Ovary (tissue), 3 donors: ENCODE results near the gene FAM180A.

Experiments used
- CTCF ChIP-seq, 3 donors: fragments of 450-650 bp in 2 of 3; fragments of 200-600 bp in 1 of 3; IDR thresholded peaks; one replicate each; pipeline versions ENCODE4 v1.5.1 to v1.8.0; 2016 to 2022; ENCODE audit warnings: antibody characterized with exemption in 3 of 3, mild to moderate bottlenecking in 1 of 3
- POLR2A ChIP-seq: fragments of 450-650 bp; IDR thresholded peaks from one replicate; pipeline ENCODE4 v1.6.1; 2017; ENCODE audit warnings: antibody characterized with exemption, mild to moderate bottlenecking, moderate library complexity
- donor health status: DM: no; HTN: no; CAD: no.

GRCh38 chr7:135736586-135737305 lies 11.9 kb downstream of the FAM180A start:
- TF ChIP-seq CTCF (IDR thresholded peaks at IDR 0.05) (no peak), POLR2A (no peak)
